ENCODE measurements around the gene CCDC198. TPM values are rescaled to one million over a fixed set of nuclear protein-coding genes. Genes with fewer than 3 reads are reported as not detected.

CCDC198 gene
- polyA plus RNA-seq, 6 donors from 2014 or later = not detected

DNA sequence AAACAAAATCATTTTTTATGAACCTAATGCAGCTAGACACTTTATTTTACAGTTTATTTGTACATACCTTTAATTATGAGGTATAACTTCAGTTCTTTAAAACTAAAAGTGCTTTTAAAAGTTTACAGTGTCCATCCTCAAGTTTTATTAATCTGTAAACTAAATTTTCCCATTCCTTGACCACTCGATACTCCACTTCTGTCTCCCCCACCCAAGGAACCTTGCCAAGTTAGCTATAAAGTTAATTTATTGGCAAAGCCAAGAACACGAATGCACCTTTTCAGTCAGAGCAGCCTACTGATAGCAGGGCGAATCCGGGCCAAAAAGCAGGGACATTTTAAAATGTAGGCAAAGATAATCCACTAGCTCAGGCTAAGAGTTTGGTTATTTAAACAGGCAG lies 73.6 kb downstream of the CCDC198 start:
- ATAC-seq (ENCODE audit: low read depth in 2 of 2) = no peak
- Mint-ChIP-seq H3K36me3 (no peaks in the 10 kb centered on the region), H3K4me1 (no peaks in the 10 kb centered on the region)

More for the DNA sequence above, 73.6 kb downstream of the CCDC198 start:
- Mint-ChIP-seq H3K27me3 (peaks cover 0 to 4% (median 0%) of the 10 kb centered on the region in 3 donors), H3K4me3 (no peak overlapping the region), H3K27ac (no peak overlapping the region), H3K9me3 (no peaks in the 10 kb centered on the region)
- no peak for DNase-seq

Other genes with a start within 250 kb of the CCDC198 start
- 10 to 100 TPM; 32.4 to 66.9 (median 59.4) TPM for gene EXOC5, start 225.0 kb downstream of the CCDC198 start, polyA plus RNA-seq (ENCODE audit: low read depth in 6 of 6)
- 10 to 100 TPM; 30.5 to 43.5 (median 37.4) TPM for gene AP5M1, start 224.9 kb downstream of the CCDC198 start, polyA plus RNA-seq (ENCODE audit: low read depth in 6 of 6)
- 10 to 100 TPM in 2 of 6 donors, 1 to 10 TPM in 4; 6.4 to 11.0 (median 8.7) TPM for gene NAA30, start 103.3 kb downstream of the CCDC198 start, polyA plus RNA-seq (ENCODE audit: low read depth in 6 of 6)